Body of pancreas (tissue), 4 donors: ENCODE data around the gene SMARCD3. TPM values are rescaled to one million over a fixed set of nuclear protein-coding genes. Genes with fewer than 3 reads are reported as not detected.

Experiments used
- ATAC-seq: fragments of 150-250 bp; one replicate; pipeline ENCODE4 v1.9.1; 2016
- DNase-seq, 4 donors: peaks; one replicate each; pipeline ENCODE4 v3.0.0-alpha.2; 2019
- H3K27ac ChIP-seq, 4 donors: fragments of 200-600 bp; sonication (generic); 1 replicate in 3 of 4; 2 replicates in 1 of 4; pipeline versions ENCODE4 v1.5.1 to v1.6.1; 2016 to 2019; ENCODE audit warnings: mild to moderate bottlenecking in 1 of 4, mixed read lengths in 1 of 4, moderate library complexity in 1 of 4
- H3K27me3 ChIP-seq, 2 donors: fragments of 200-600 bp; sonication (generic); one replicate each; pipeline ENCODE4 v1.6.0; 2016; ENCODE audit warnings: mild to moderate bottlenecking in 1 of 2
- H3K36me3 ChIP-seq, 2 donors: fragments of 200-600 bp; sonication (generic); replicated peaks in 1 of 2; 2 replicates each; pipeline ENCODE4 v1.5.1; 2016; ENCODE audit warnings: low read depth in 2 of 2; ENCODE audit not compliant: insufficient read depth in 1 of 2
- H3K4me1 ChIP-seq: fragments of 200-600 bp; sonication (generic); one replicate; pipeline ENCODE4 v1.6.0; 2016
- H3K4me3 ChIP-seq, 2 donors: fragments of 200-600 bp; sonication (generic); 1 replicate in 1 of 2; 2 replicates in 1 of 2; pipeline ENCODE4 v1.5.1; 2016 to 2019
- H3K9me3 ChIP-seq, 3 donors: fragments of 200-600 bp; sonication (generic); 1 replicate in 2 of 3; 2 replicates in 1 of 3; pipeline ENCODE4 v1.5.1; 2016
- POLR2A ChIP-seq, 3 donors: fragments of 450-650 bp; IDR thresholded peaks; one replicate each; pipeline ENCODE4 v1.6.1; 2016; ENCODE audit warnings: antibody characterized with exemption in 3 of 3, mild to moderate bottlenecking in 2 of 3
- WGBS, 2 donors: methylation state at CpG; one replicate each; pipeline ENCODE4 v1.1.5; 2017; 5-methylcytosine and 5-hydroxymethylcytosine counted together
- intact Hi-C: fragments of 100-400 bp; cut with DNase I; formaldehyde crosslinking; loops from one replicate; pipeline ENCODE4 v1.15.1; 2023
- total RNA-seq, 2 donors: library from RNA; depleted of rRNA; stranded (reverse); fragments of >200 nt; gene quantifications; one replicate each; pipeline ENCODE4 v1.1.0, GENCODE V29; 2016
- TF ChIP-seq, protein P1 (sequence below), 7 experiments: fragments of 450-650 bp in 4 of 7; fragments of 200-600 bp in 3 of 7; sonication (generic) in 3 of 7; IDR thresholded peaks; one replicate each; pipeline ENCODE4 v1.5.1; 2016 to 2019; ENCODE audit warnings: antibody characterized with exemption in 7 of 7

SMARCD3 gene
- total RNA-seq, 2 donors from 2014 or later = 22.3 to 37.2 TPM

DNA sequence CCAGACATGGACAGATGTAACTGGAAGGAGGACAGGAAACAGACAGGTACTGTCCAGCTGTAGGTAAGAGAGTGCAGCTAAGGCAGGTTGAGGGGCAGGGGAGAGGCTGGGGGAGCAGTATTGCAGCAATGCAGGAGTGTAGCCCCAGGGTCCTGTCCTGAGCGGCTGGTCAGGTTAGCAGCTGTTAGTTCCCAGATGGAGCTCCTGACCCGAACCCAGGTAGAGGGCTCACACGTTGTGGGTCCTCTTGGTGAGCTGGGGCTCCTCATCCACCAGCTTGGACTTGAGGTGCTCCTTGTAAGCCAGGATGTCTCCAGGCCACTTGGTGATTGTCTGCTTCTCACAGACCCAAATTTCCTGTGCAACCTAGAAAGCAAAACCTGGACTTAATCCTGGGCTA lies 34.7 kb downstream of the SMARCD3 start:
- 73 to 100% methylated on average over 1 to 3 of the region's 3 CpGs for WGBS, 2 donors
- peaks cover 0 to 32% of the 10 kb centered on the region in 2 donors for H3K36me3 ChIP-seq
- ATAC-seq = no peak
- TF ChIP-seq, protein P1, sequence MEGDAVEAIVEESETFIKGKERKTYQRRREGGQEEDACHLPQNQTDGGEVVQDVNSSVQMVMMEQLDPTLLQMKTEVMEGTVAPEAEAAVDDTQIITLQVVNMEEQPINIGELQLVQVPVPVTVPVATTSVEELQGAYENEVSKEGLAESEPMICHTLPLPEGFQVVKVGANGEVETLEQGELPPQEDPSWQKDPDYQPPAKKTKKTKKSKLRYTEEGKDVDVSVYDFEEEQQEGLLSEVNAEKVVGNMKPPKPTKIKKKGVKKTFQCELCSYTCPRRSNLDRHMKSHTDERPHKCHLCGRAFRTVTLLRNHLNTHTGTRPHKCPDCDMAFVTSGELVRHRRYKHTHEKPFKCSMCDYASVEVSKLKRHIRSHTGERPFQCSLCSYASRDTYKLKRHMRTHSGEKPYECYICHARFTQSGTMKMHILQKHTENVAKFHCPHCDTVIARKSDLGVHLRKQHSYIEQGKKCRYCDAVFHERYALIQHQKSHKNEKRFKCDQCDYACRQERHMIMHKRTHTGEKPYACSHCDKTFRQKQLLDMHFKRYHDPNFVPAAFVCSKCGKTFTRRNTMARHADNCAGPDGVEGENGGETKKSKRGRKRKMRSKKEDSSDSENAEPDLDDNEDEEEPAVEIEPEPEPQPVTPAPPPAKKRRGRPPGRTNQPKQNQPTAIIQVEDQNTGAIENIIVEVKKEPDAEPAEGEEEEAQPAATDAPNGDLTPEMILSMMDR (IDR thresholded peaks at IDR 0.05) = no peak
- TF ChIP-seq POLR2A (IDR thresholded peaks at IDR 0.05) = no peak
- H3K4me1 ChIP-seq = no peaks in the 10 kb centered on the region
- no peak overlapping the region for H3K27ac ChIP-seq
- intact Hi-C loops = no loop called here
- no peaks in the 10 kb centered on the region for H3K9me3 ChIP-seq
- no peak for DNase-seq
- H3K27me3 ChIP-seq = no peaks in the 10 kb centered on the region
- no peak overlapping the region for H3K4me3 ChIP-seq

DNA sequence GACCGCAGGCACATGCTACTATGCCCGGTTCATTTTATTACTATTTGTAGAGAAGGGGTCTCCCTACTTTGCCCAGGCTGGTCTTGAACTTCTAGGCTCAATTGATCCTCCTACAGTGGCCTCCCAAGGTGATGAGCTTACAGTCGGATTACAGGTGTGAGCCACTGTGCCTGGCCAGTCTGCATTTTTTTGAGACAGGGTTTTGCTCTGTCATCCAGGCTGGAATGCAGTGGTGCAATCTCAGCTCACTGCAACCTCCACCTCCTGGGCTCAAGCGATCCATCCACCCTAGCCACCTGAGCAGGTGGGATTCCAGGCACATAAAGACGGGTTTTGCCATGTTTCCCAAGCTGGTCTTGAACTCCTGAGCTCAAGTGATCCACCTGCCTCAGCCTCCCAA lies 35.9 kb downstream of the SMARCD3 start:
- Histone ChIP-seq H3K4me1 (no peaks in the 10 kb centered on the region), H3K4me3 (no peak overlapping the region), H3K9me3 (no peaks in the 10 kb centered on the region), H3K36me3 (peaks cover 0 to 24% of the 10 kb centered on the region in 2 donors), H3K27me3 (no peaks in the 10 kb centered on the region), H3K27ac (no peak overlapping the region)
- DNase-seq (no peak), ATAC-seq (no peak)
- intact Hi-C loops = no loop called here
- no peak for TF ChIP-seq POLR2A (IDR thresholded peaks at IDR 0.05)
- TF ChIP-seq, protein P1 (IDR thresholded peaks at IDR 0.05) = no peak
- 71 to 89% methylated on average over 5 of the region's 5 CpGs for WGBS, 2 donors

DNA sequence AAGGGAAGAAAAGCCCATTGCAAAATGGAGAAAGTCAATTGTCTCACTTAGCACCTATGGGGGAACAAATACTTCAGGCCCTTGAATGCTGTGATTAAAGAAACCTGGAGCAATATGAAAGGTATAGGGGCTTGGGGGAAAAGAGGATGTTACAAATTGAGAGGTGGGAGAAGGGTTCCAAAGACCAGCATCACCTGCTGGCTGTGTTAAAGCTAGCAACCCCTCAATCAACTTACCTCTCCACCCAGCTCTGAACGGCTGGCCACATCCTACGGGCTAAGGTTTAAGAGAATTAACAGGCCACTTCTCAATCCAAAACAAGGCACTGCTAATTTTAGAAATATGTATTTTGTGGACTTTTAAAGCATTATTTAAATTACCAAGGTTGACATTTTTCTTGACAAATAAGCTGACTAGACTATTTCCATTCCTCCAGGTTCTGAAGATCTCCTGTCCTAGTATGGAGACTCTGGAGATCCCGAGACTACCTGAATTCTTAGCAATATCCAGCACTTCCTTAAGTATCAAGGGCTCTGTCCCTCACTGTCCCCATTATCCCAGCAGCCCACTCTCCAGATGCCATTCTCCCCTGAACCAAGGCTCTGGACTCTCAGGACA lies 37.2 kb downstream of the SMARCD3 start:
- TF ChIP-seq, protein P1 (IDR thresholded peaks at IDR 0.05) = no peak
- no peak for TF ChIP-seq POLR2A (IDR thresholded peaks at IDR 0.05)
- Histone ChIP-seq H3K9me3 (no peaks in the 10 kb centered on the region), H3K27ac (no peak overlapping the region), H3K36me3 (peaks cover 0 to 15% of the 10 kb centered on the region in 2 donors), H3K27me3 (no peaks in the 10 kb centered on the region), H3K4me3 (no peak overlapping the region), H3K4me1 (no peaks in the 10 kb centered on the region)
- WGBS, 2 donors = 76 to 84% methylated on average over 3 of the region's 3 CpGs
- intact Hi-C loops = no loop called here
- DNase-seq = no peak
- ATAC-seq = no peak

DNA sequence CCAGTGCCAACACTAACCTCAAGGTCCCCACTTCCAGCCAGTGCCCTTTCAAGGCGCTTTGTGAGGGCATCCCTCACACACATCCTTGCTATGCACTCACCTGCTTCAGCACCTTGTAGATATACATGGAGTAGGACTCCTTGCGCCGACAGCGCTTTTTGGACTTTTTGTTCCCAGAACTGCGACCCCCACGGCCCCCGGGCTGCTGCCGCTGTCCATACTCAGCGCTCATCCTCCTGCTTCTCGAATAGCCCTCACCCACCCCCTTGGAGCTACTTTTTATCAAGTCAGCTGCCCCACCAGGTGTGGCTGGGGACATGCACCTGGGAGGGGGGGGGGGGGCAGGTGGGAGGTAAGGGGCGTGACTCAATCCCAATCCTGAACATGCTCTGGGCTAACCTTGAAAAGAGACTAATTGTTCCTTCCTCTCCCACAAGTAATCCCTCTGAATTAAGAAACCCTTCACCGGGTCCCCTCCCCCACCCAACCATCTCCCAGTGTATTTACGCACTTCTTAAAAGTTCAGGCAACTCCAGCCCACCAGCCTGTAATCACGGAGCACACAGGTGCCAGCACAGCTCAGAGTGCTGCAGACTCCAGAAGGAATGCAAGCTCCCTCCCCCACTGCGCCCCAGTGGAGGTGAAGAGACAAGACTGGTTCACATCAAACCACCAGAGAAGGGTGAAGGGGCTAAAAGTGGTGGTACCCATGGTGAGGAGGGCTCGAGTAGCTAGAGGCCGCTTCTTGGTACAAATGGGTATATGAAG lies 38.2 kb downstream of the SMARCD3 start, which contains the start of gene H2BK1:
H2BK1 (minus strand) TSS at position 402 of the 768 bp plus-strand sequence; CDS start at position 232, 170 bp downstream.
- ATAC-seq (no peak), DNase-seq (no peak)
- no peaks in the 10 kb centered on the region for H3K4me1 ChIP-seq
- TF ChIP-seq, protein P1 (IDR thresholded peaks at IDR 0.05) = no peak
- 58 to 59% methylated on average over 17 of the region's 17 CpGs for WGBS, 2 donors
- no peaks in the 10 kb centered on the region for H3K27me3 ChIP-seq
- H3K36me3 ChIP-seq = peaks cover 0 to 7% of the 10 kb centered on the region in 2 donors
- no peak within 1 kb of the TSS for H3K4me3 ChIP-seq
- intact Hi-C loops = no loop called here
- H3K27ac ChIP-seq = no peak within 1 kb of the TSS
- no peaks in the 10 kb centered on the region for H3K9me3 ChIP-seq
